Uterus (tissue), 4 donors: Measurements from ENCODE around the gene FAM53B. TPM values are rescaled to one million over a fixed set of nuclear protein-coding genes. Genes with fewer than 3 reads are reported as not detected.

Experiments
- DNase-seq, 2 donors: peaks; one replicate each; pipeline ENCODE4 v3.0.0-alpha.2; 2019 to 2020
- H3K27ac ChIP-seq, 2 donors: fragments of 200-600 bp; sonication (generic); 1 replicate in 1 of 2; 2 replicates in 1 of 2; pipeline ENCODE4 v1.5.1; 2016 to 2018
- H3K27me3 ChIP-seq, 2 donors: fragments of 200-600 bp; sonication (generic); one replicate each; pipeline ENCODE4 v1.5.1; 2018 to 2019; ENCODE audit warnings: control low read depth in 1 of 2
- H3K36me3 ChIP-seq, 2 donors: fragments of 200-600 bp; sonication (generic); one replicate each; pipeline ENCODE4 v1.5.1; 2019; ENCODE audit warnings: control low read depth in 1 of 2
- H3K4me1 ChIP-seq, 2 donors: fragments of 200-600 bp; sonication (generic); one replicate each; pipeline ENCODE4 v1.5.1; 2018 to 2019; ENCODE audit warnings: control low read depth in 1 of 2
- H3K4me3 ChIP-seq, 2 donors: fragments of 200-600 bp; sonication (generic); 1 replicate in 1 of 2; 2 replicates in 1 of 2; pipeline ENCODE4 v1.5.1; 2018 to 2019; ENCODE audit warnings: mild to moderate bottlenecking in 1 of 2
- H3K9me3 ChIP-seq, 2 donors: fragments of 200-600 bp; sonication (generic); one replicate each; pipeline ENCODE4 v1.5.1; 2019; ENCODE audit warnings: control low read depth in 1 of 2
- CTCF ChIP-seq, 4 experiments: fragments of 200-600 bp in 2 of 4; fragments of 450-650 bp in 2 of 4; sonication (generic) in 2 of 4; IDR thresholded peaks; one replicate each; pipeline ENCODE4 v1.5.1; 2016 to 2019; ENCODE audit warnings: antibody characterized with exemption in 4 of 4, mild to moderate bottlenecking in 2 of 4, moderate library complexity in 1 of 4
- POLR2A ChIP-seq, 2 donors: fragments of 450-650 bp; IDR thresholded peaks; one replicate each; pipeline ENCODE4 v1.6.1; 2016; ENCODE audit warnings: antibody characterized with exemption in 2 of 2, mild to moderate bottlenecking in 1 of 2, moderate library complexity in 1 of 2
- intact Hi-C: fragments of 100-400 bp; cut with DNase I; formaldehyde crosslinking; loops from one replicate; pipeline ENCODE4 v1.15.1; 2023; ENCODE audit warnings: low total_unique reads
- total RNA-seq, 4 donors: library from RNA; depleted of rRNA in 3 of 4; stranded (reverse); fragments of >200 nt in 3 of 4; gene quantifications; one replicate each; pipeline versions ENCODE4 v1.1.0 to v1.2.4, GENCODE V29; 2014 to 2023
- donor health status: DM: yes; HTN: yes; CAD: no.

Gene FAM53B
- total RNA-seq, 4 donors from 2014 or later, result 10.9 to 94.3 (median 67.8) TPM

DNA sequence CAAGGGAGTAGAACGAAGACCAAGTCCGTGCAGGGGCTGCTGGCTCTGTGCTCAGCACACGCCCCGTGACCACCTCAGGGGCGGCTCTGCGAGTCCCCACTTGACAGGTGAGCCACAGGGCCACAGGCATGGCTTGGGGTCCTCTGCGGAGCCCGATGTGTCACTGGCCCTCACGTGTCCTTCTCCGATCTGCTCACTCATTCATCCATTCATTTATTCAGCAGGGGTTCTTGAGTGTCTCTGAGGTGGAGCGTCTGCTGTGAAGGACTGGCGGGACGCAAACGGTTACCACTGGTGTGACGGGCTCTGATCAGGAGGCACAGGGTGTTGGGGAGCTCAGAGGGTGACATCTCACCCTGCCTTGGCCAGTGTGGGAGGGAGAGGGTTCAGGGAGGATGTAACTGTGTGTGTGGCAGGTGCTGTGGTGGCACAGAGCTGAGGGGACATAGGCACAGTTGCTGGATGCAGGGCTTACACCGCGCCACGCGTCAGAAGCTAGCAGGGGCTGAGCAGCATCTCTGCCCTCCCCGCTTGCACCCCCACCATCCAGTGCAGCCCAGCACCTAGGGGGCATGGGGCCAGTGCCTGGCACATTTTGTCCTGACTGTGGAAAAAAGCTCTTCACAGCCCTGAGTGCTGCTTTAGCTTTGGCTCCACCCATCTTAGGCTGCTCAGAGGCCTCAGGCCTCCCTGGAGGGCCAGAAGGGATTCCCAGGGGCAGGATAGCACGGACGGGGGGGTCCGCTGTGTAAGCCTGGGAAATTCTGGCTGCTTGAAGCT, 165.8 kb downstream of the FAM53B start:
- intact Hi-C loops, result no loop called here
- Histone ChIP-seq H3K9me3 (no peaks in the 10 kb centered on the region), H3K4me1 (no peaks in the 10 kb centered on the region), H3K27ac (peak overlapping the region; percentile 43 to 61), H3K4me3 (no peak overlapping the region), H3K27me3 (no peaks in the 10 kb centered on the region), H3K36me3 (no peaks in the 10 kb centered on the region)
- no peak for DNase-seq
- TF ChIP-seq CTCF (IDR thresholded peaks at IDR 0.05), result no peak
- no peak for TF ChIP-seq POLR2A (IDR thresholded peaks at IDR 0.05)

DNA sequence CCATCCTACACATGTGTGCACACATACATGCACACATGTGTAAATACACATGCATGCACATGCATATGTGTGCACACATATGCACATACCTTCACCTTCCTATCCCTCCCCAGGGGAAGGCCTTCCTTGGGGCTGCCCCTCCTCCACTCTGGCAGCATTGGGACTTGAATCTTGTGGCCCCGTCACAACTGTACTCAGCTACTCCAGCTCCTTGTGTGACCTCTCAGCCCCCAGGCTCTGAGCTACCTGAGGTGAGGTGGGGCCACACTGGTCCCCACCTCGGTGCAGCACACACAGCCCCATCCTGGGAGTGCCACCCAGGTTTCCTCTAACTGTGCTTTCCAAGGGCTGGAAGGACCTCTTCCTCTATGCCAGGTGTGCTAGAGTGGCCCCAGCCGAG, 166.5 kb downstream of the FAM53B start:
- Histone ChIP-seq H3K27me3 (no peaks in the 10 kb centered on the region), H3K4me3 (no peak overlapping the region), H3K36me3 (no peaks in the 10 kb centered on the region), H3K27ac (no peak overlapping the region), H3K4me1 (no peaks in the 10 kb centered on the region), H3K9me3 (no peaks in the 10 kb centered on the region)
- intact Hi-C loops, result no loop called here
- no peak for TF ChIP-seq CTCF (IDR thresholded peaks at IDR 0.05)
- TF ChIP-seq POLR2A (IDR thresholded peaks at IDR 0.05), result no peak
- no peak for DNase-seq

DNA sequence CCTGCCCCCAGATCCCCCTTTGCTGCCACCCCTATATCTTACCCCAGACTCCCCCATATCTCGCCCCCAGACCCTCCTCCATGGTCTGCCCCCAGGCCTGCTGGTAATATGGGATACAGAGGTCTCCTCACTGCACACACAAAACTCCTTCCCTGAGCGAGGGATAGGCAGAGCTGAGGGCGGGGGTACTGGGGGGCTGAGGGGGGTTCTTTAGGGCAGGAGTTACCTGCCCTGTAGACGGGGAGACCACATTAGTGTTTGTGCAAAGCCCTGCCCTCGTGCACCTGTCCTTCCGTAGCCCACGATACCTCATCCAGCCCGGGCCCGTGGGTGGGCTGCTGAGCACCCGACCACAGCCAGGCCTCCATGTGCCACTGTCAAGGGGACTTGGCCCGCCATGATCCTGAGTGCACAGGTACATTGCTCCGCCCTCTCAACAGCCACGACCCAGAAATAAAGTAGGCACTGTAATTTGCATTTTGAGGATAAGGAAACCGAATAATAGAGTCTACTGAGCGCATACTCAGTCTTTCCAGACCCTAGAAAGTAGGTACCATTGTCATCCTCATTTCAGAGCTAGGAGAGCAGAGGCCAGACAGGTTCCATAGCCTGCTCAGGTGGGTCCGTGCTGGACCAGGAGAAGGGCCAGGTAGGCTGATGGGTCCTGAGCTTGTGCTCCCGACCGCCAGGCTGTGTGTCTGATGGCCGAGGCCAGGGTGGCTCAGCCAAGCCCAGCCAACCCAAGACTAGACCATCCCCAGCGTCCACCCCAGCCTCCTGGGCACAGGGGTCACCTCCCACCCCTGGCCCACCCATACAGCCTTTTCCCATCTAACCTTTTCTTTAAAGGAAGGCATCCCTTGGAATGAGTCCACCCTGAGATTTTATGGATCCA, 167.4 kb downstream of the FAM53B start:
- DNase-seq, result no peak
- no peaks in the 10 kb centered on the region for H3K9me3 ChIP-seq
- H3K4me1 ChIP-seq, result no peaks in the 10 kb centered on the region
- no peak overlapping the region for H3K4me3 ChIP-seq
- TF ChIP-seq POLR2A (IDR thresholded peaks at IDR 0.05) (no peak), CTCF (IDR thresholded peaks at IDR 0.05) (no peak)
- intact Hi-C loops, result no loop called here
- no peaks in the 10 kb centered on the region for H3K36me3 ChIP-seq
- H3K27ac ChIP-seq, result no peak overlapping the region
- H3K27me3 ChIP-seq, result no peaks in the 10 kb centered on the region

- TF ChIP-seq POLR2A (IDR thresholded peaks at IDR 0.05), result no peak
- TF ChIP-seq CTCF (IDR thresholded peaks at IDR 0.05), result no peak
- no peak for DNase-seq
- no peak overlapping the region for H3K27ac ChIP-seq
Measured at GRCh38 chr10:124575107-124576035, 168.8 kb downstream of the FAM53B start.

More at GRCh38 chr10:124575107-124576035, 168.8 kb downstream of the FAM53B start:
- Histone ChIP-seq H3K9me3 (no peaks in the 10 kb centered on the region), H3K4me3 (no peak overlapping the region), H3K36me3 (no peaks in the 10 kb centered on the region), H3K27me3 (no peaks in the 10 kb centered on the region), H3K4me1 (no peaks in the 10 kb centered on the region)
- intact Hi-C loops, result no loop called here
